HG03460 (cell line): ENCODE results near the gene DPP10.

ENCODE experiments used
- ATAC-seq: cut with Tn5 transposase; IDR thresholded peaks from one replicate; pipeline ENCODE4 v1.9.1; 2021; ENCODE audit not compliant: unreplicated experiment

Gene DPP10

DNA sequence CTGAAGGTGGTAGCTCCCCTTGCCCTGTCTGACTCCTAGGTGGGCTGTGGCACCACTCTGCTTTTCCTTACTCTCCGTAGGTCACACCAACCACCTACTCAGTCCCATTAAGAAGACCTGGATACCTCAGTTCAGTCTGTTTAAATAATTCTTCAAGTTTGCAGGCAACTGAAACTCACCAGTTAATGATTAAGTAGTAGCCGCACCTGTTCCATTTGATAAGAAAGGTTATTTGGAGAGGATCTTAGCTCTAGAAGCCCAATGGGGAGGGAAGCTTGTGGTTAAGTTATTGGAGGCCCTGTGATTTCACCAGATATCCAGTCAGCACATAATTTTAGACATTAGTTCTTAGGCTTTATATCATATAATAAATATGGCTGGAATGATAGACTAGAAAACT is 1193.0 kb downstream of the DPP10 start:
- ATAC-seq = no peak

DNA sequence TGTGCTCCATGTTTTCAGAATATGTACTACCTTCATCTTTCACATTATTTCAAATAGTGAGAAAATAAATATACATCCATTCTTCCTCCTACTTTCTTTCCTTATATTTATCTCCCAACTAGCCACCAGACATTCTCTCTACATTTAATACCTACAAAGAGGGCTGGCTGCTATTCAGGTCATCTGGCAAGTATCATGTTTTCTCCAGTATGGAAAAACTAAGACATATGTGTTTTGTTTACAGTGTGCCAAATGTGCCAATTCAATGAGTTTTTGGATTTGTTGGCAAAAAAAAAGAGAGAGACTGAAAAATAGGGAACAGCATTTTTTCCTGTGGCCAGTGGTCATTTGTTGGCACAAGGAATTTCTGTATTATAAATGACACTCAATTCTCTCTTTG is 1207.3 kb downstream of the DPP10 start:
- no peak for ATAC-seq

DNA sequence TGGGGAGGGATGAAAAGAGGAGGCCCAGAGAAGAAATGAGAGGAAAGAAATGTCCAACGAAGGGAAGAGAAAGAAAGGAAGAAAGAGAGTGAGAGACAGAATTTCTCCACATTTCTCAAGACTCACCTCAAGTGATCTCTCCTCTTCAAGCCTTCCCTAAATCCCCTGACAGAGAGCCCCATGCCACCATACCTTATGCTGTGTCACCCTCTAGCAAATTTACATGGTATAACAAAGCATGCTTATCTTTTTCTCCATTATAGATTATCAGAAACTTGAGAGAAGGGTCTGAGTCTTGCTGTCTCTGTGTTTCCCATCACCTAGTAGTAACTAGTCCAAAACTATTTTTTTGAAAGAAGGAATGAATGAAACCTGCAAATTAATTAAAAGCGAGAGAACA is 1208.4 kb downstream of the DPP10 start:
- no peak for ATAC-seq

DNA sequence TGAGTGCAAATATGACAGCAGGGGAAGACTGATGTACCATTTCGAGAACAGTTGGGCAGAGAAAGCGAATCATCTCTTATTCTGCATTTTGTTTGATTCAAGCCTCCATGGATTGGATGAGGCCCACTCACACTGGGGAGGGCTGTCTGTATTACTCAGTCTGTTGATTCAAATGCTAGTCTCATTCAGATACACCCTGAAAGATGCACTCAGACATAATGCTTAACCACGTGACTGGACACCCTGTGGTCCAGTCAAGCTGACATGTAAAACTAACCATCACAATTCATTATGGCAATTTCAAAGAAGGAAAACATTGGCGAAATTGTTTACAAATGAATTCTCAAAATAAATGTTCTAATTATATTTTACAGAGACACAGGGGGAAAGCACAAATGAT is 1210.2 kb downstream of the DPP10 start:
- no peak for ATAC-seq

DNA sequence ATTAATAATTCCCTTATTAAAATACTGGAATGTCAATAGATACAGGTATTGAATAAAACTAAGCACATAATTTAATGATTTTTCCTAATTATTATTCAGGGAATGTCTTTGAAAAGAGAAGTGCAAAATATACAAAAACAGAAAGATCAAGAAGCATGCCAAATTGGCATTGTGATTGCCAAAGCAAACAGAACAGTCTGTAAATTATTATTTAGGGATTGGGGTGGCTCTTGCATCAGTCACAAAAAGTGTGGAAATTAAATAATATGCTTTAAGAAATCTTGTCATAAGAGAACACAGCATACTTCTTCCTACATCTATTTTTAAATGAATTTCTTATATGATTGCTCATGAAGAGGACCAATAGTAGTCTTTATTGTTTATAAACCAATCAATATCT is 1211.9 kb downstream of the DPP10 start:
- no peak for ATAC-seq

DNA sequence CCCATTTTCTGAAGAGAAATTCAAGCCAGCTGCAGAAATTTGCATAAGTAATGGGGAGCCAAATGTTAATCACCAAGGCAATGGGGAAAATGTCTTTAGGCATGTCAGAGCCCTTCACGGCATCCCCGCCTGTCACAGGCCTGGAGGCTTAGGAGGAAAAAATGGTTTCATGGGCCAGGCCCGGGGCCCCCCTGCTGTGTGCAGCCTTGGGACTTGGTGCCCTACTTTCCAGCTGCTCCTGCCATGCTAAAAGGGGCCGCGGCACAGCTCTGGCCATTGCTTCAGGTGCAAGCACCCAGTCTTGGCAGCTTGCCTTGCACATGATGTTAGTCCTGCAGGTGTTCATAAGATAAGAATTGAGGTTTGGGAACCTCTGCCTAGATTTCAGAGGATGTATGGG is 1235.7 kb downstream of the DPP10 start:
- no peak for ATAC-seq

DNA sequence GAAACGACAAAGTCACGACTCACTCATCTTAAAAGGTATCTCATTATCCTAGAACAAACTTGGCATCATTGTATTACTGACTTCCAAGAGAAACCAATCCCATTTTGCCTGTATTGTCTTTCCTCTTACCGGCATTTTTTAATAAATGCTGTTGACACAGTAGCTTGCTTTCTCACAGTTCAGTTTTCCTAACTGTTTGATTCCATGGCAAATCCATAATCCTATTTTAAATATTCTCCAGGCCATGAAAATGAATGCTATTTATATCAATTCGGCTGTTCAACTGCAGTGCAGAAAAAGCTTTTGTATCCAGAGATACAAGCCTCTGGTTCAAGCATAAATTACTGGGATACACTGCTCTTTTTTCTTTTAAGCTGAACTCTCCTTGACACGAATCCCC is 1241.9 kb downstream of the DPP10 start:
- ATAC-seq = no peak

GRCh38 chr2:115691409-115691808 is 1249.0 kb downstream of the DPP10 start:
- ATAC-seq = no peak

DNA sequence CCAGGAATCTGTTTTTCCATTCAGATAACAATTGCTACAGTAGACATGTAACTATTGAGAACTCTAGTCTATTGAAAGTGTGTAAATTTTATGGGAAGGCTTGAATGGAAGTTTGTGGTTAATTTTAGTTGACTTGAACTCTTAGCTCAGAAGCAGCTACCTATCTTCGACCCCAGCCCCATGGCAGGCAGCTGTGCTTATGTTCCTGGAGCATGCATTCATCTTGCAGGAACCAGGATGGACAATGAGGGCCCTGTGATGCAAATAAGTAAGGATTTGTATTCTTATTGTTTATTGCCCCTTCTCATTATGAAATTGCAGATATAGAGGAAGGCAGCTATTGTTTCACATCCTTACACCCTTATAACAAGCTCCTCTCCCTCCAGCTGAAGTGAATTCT is 1252.2 kb downstream of the DPP10 start:
- ATAC-seq = no peak

- no peak for ATAC-seq
These were observed 1290.8 kb downstream of the DPP10 start for GRCh38 chr2:115733190-115733775.

GRCh38 chr2:115738111-115738510 is 1295.7 kb downstream of the DPP10 start:
- no peak for ATAC-seq

GRCh38 chr2:115739574-115739973 is 1297.1 kb downstream of the DPP10 start:
- ATAC-seq = no peak

DNA sequence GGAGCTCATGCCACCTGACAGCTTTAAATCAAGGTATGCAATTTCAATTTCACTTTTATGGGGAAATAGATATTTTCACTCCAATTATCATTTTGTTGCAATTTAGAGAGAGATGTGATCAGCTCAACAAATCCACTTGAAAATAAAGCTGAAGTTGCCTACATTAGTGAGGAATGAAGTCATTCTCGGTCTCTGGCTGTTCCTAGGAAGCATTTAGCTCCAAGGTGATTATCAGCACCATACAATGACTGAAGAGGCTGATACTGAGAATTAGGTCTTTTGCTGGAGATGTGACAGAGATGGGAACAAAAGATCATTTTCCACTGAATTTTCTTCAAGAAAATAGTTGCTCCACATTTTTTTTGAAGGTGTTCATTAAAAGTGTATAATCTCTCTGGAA is 1303.7 kb downstream of the DPP10 start:
- ATAC-seq = no peak

DNA sequence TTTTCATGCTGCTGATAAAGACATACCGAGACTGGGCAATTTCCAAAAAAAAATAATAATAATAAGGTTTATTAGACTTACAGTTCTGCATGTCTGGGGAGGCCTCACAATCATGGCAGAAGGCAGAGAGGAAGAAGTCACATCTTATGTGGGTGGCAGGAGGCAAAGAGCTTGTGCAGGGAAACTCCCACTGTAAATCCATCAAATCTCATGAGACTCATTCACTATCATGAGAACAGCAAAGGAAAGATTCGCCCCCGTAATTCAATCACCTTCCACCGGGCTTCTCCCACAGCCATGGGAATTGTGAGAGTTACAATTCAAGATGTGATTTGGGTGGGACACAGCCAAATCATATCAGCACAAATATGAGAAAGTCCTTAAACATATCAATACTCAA is 1314.8 kb downstream of the DPP10 start:
- no peak for ATAC-seq

- ATAC-seq = no peak
These were observed 1321.2 kb downstream of the DPP10 start for GRCh38 chr2:115763601-115764000.

DNA sequence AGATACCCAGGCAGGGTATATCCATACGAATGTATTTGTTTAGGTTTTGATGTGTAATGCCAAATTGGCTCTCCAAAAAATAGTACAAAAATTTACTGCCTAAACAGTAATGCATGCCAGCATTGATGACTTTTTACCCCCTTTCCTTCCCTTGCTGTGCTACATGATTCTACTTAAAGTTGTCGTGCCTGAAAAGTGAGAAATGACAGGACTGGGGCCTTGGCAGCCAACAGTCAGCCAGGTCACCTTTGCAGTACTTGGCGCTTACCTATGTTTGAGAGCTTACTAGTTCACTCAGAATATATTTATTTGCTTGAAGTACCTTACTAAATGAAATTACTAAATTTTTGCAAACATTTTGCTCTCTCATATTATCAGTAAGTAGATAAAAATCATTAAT is 1329.1 kb downstream of the DPP10 start:
- no peak for ATAC-seq

DNA sequence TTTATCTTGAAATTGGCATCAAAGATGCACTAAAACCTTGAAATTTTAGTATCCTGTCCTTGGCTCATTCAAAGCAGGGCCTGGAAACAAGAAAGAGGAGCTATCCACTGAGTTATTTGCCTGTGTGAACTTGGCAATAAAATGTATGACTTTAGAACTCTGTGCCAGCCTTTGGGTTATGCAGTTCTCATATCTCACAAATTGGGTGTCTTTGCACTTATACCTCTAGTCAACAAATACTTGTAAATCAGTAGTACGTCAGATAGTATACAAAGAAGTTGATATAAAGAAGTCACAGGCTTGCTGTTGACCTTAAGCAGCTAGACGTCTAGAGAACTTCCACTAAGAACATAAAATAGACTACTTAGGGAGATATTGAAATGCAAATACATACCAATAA is 1331.9 kb downstream of the DPP10 start:
- no peak for ATAC-seq

- ATAC-seq = no peak
These were observed 1336.7 kb downstream of the DPP10 start for GRCh38 chr2:115779085-115779632.

GRCh38 chr2:115782286-115782685 is 1339.8 kb downstream of the DPP10 start:
- no peak for ATAC-seq

- no peak for ATAC-seq
These were observed 1353.6 kb downstream of the DPP10 start for GRCh38 chr2:115796078-115796477.

GRCh38 chr2:115807276-115807675 is 1364.8 kb downstream of the DPP10 start:
- no peak for ATAC-seq

DNA sequence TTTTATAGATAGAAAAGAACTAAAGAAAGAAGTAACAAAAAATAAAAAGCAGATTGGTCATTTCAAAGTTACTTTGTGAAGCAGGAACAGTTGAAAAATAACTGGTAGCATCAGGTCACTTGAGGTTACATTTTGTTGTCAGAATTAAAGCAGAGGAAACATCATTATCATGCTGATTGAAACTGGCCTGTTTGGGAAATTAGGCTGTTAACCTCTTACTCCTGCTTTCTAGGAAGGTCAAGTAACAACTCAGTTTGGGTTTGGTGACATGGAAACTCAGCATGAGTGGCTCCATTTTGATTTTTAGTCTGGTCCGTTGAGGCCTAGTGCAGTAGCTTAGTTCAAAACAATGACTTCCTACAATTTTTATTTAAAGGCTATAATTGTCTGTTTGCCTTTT is 1383.5 kb downstream of the DPP10 start:
- ATAC-seq = no peak

DNA sequence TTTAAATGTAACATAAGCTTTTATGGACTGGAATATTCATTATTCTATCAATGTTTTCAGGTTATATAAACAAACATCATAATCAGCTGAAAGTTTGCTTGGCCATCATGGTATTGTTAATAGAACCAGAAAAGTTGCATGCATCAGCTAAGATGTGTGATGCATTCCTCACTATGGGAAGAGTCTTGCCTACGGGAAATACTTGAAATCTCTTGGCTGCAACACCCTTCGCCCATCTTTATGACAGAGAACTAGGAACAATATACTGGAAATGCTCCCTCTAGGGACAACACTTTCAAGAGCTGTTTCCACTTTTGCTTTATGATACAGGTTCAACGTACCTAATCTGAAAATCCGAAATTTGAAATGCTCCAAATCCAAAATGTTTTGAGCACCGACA is 1390.8 kb downstream of the DPP10 start:
- no peak for ATAC-seq
